GM18505 (cell line): ENCODE measurements around the gene STX16.

ENCODE experiments used
- ATAC-seq: cut with Tn5 transposase; IDR thresholded peaks from one replicate; pipeline ENCODE4 v1.9.1; 2021; ENCODE audit not compliant: unreplicated experiment
- POLR2A ChIP-seq: IDR thresholded peaks from 4 replicates; pipeline ENCODE4 v1.6.1; 2011; ENCODE audit warnings: borderline replicate concordance; ENCODE audit not compliant: insufficient read depth, insufficient read length; ENCODE audit errors: extremely low read depth

The STX16 gene

GRCh38 chr20:58701431-58702160 is 50.5 kb downstream of the STX16 start:
- TF ChIP-seq POLR2A = no peak
- ATAC-seq = no peak

GRCh38 chr20:58702161-58702510 is 51.1 kb downstream of the STX16 start:
- ATAC-seq = no peak
- no peak for TF ChIP-seq POLR2A

- ATAC-seq = no peak
- no peak for TF ChIP-seq POLR2A
Measured at GRCh38 chr20:58702859-58703648, 52.0 kb downstream of the STX16 start.

- no peak for TF ChIP-seq POLR2A
- no peak for ATAC-seq
Measured at GRCh38 chr20:58703765-58704371, 52.8 kb downstream of the STX16 start.

DNA sequence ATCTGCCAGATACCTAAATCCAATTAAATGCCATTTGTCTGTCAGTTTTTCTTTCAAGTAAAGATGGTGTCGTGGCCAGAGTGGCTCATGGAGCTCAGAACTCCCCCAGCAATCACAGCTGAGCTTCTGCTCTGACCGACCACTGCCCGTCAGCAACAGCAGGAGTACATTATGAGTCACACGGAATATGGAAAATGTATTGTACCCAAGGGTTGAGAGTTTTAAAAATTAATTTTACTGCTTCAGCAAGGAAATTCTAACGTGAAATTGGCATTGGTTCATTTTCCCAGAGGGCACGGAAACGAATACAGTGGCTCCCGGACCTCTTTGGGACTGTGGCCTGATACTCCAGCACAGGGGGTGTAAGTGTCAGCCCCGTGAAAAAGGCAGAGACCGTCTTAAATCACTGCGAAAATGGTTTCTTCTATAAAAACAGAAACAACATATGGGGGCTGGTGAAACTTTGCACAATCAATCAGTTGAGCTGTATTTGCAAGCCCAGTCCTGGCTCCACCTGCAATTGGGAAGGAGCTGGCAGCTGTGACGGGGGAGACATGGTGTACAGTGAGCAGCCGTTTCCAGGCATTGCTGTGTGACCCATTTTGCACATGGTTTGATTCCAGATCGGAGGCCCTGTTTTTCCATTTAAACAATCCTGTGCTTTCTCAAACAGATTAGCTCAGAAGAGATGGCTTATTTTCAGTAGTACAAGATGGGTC is 54.3 kb downstream of the STX16 start:
- no peak for TF ChIP-seq POLR2A
- ATAC-seq = no peak

- TF ChIP-seq POLR2A = no peak
- ATAC-seq = no peak
Measured at GRCh38 chr20:58706150-58706892, 55.2 kb downstream of the STX16 start.

- ATAC-seq = no peak
- no peak for TF ChIP-seq POLR2A
Measured at GRCh38 chr20:58706975-58707681, 56.0 kb downstream of the STX16 start.

- ATAC-seq = no peak
- TF ChIP-seq POLR2A = no peak
Measured at GRCh38 chr20:58707770-58708169, 56.7 kb downstream of the STX16 start.

- no peak for TF ChIP-seq POLR2A
- no peak for ATAC-seq
Measured at GRCh38 chr20:58708246-58708931, 57.3 kb downstream of the STX16 start.

- no peak for ATAC-seq
- no peak for TF ChIP-seq POLR2A
Measured at GRCh38 chr20:58709013-58709702, 58.1 kb downstream of the STX16 start.

DNA sequence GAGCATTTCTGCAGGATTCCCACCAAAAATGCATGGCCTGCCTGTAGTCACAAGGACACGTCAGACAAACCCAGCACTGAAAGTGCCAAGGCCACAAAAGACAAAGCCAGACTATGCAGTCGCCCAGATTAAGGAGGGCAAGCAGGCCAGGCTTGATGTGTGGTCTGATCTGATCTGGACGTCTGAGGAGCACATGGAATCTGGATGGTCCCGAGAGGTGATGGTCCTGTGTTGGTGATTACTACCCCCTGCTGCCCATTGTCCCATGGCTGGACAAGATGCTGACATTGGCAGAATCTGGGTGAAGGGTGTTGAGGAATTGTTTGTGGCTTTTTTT is 58.6 kb downstream of the STX16 start:
- TF ChIP-seq POLR2A = no peak
- no peak for ATAC-seq
